Measurements from ENCODE around the gene STK38L.

DNA sequence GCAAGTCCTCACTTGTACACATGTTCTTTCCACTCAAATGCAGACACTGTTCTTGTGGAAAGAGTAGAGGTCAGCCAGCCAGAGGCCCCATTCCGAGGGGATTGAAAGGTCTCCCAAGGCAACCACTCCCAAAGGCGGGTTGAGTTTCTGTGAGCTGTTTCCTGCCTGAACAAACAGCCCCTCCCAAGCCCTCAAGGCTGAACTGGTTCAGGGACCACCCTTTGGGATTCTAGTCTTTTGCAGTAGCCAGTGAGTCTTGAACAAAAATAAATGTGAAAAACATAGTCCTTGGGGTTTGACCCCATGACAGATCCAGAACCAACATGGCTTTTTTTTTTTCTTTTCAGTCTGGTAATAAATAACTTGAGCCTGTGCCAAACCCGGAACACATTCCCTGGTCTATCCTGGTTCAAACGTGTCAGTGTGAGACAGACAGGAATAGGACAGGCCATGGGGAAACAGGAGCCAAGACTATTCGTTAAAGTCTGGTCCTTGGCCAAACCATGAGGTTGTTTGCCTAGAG lies 17.6 kb upstream of the STK38L start:
- TF ChIP-seq, protein P1, sequence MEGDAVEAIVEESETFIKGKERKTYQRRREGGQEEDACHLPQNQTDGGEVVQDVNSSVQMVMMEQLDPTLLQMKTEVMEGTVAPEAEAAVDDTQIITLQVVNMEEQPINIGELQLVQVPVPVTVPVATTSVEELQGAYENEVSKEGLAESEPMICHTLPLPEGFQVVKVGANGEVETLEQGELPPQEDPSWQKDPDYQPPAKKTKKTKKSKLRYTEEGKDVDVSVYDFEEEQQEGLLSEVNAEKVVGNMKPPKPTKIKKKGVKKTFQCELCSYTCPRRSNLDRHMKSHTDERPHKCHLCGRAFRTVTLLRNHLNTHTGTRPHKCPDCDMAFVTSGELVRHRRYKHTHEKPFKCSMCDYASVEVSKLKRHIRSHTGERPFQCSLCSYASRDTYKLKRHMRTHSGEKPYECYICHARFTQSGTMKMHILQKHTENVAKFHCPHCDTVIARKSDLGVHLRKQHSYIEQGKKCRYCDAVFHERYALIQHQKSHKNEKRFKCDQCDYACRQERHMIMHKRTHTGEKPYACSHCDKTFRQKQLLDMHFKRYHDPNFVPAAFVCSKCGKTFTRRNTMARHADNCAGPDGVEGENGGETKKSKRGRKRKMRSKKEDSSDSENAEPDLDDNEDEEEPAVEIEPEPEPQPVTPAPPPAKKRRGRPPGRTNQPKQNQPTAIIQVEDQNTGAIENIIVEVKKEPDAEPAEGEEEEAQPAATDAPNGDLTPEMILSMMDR (IDR thresholded peaks at IDR 0.05): no peak
- no peak for TF ChIP-seq POLR2A (IDR thresholded peaks at IDR 0.05)

Measured in adrenal gland (tissue), 5 donors.